Measurements from ENCODE around the gene TGFBR2. TPM values are rescaled to one million over a fixed set of nuclear protein-coding genes. Genes with fewer than 3 reads are reported as not detected.

Gene TGFBR2
- total RNA-seq, 1 experiment from 2014 or later: 6.8 TPM

DNA sequence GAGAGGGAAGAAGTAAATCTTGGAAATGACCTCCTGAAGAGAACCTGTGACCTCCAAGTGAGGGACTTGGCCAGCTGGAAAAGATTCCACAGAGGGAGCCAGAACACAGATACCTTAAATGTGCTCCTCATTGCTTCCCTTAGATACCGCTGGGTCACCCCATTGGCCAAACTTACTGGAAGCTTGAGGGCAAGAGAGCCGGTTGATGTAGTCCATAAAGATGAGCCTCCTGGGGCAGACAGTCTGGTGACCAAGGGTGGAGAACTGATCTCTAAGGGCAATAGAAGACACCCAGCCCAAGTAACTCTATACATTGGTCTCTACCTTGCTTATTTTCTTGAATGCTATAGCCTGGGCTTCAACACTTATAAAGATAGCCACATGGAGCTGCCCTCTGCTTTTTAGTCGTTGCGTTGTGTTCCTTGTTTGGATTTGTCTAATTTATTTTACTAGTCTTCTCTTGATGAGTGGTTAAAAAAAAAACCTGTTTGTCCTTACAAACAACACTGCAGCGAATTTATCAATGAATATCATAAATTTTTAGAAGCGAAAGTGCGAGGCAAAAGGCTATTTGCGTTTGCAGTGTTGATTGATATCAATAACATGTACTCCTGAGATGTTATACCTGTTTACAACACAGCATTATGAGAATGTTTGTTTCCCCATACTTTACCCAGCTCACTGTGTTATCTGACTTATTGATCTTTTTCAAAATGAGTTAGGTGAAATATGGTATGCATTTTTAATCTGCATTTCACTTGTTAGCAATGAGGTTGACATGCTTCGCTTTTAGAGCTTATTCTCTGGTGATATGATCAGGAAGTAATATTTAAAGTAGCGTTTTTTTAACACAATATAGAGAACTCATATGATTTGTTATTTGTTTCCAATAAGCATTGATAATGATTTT is 31.2 kb downstream of the TGFBR2 start:
- no peak for DNase-seq (ENCODE audit: low read depth)

- no peak for DNase-seq (ENCODE audit: low read depth)
These were observed 32.4 kb downstream of the TGFBR2 start for GRCh38 chr3:30638685-30639412.

- no peak for DNase-seq (ENCODE audit: low read depth)
These were observed 33.5 kb downstream of the TGFBR2 start for GRCh38 chr3:30639937-30640336.

GRCh38 chr3:30640851-30641250 is 34.5 kb downstream of the TGFBR2 start:
- no peak for DNase-seq (ENCODE audit: low read depth)

DNA sequence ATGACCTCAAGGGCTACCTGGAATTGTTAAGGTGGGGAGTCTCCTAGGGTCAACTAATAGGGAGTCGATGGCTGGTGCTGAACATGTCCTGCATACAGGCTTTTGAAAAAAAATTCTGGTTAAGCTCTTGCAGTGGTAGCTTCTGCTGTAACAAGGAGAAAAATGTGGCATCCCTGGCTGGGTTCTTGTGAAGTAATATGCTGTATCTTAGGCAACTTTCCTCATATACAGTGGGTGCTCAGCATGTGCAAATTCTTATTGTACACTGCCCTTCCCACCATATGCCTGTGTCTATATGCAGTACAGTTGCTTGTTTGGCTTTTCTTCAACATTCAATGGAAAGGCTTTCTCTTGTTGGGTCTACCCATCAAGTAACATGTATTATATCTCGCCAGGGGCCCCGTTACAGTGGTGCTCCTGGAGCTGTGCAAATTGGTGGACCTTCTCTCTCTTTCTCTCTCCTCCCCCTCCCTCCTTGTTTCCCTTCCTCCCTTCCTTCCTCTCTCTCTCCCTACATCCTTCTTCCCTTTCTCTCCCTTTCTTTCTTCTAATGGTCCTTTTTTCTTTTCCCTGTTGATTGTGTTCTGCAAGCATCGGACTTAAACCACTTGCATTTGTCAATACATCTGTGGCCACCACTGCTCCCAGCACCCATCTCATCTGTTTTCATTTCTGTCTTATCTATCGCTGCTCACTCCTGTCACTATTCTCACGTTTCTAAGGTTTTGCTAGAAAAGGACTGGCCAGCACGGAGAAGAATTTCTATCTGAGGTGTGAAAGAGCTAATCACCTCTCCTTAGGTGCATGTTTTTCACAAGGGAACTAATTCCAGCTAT is 35.2 kb downstream of the TGFBR2 start:
- DNase-seq (ENCODE audit: low read depth): no peak

GRCh38 chr3:30642849-30643361 is 36.5 kb downstream of the TGFBR2 start:
- no peak for DNase-seq (ENCODE audit: low read depth)

- no peak for DNase-seq (ENCODE audit: low read depth)
These were observed 37.5 kb downstream of the TGFBR2 start for GRCh38 chr3:30643763-30644462.

- DNase-seq (ENCODE audit: low read depth): no peak
These were observed 38.2 kb downstream of the TGFBR2 start for GRCh38 chr3:30644615-30645014.

GRCh38 chr3:30645077-30645476 is 38.7 kb downstream of the TGFBR2 start:
- no peak for DNase-seq (ENCODE audit: low read depth)

GRCh38 chr3:30646181-30646876 is 39.9 kb downstream of the TGFBR2 start:
- DNase-seq (ENCODE audit: low read depth): no peak

DNA sequence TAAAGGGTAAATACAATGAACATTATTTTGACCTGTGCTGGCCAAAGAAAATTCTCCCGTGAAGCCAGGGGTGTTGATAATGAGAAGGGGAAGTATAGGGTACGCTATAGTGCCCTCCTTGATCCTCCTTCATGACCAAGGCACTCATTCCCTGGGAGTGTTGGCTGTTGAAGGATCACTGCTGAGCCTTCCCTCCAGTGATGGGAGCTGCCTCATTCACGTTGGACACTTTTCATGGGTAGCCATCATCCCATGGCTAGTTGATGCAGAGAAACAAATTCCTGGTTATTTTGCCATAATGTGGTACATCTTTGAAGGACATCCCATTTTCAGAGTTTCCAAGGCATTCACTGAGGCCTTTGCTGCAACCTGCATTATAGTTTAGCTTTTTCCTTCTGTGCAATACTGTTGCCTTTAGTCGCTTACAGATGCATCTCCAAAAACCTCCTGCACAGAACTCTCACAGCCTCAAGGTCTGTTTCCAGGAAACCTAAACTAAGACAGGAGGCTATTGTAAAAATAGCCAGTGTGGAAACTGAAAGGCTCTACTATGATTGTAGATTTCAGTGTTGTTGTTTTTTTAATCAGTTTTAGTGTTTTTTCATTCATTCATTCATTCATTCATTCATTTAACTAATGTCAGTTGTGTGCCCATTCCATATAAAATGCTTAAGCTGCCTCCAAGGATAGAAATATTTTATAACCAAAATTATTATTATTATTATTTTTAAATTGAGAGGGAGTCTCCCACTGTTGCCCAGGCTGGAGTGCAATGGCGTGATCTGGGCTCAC is 40.8 kb downstream of the TGFBR2 start:
- DNase-seq (ENCODE audit: low read depth): no peak

DNA sequence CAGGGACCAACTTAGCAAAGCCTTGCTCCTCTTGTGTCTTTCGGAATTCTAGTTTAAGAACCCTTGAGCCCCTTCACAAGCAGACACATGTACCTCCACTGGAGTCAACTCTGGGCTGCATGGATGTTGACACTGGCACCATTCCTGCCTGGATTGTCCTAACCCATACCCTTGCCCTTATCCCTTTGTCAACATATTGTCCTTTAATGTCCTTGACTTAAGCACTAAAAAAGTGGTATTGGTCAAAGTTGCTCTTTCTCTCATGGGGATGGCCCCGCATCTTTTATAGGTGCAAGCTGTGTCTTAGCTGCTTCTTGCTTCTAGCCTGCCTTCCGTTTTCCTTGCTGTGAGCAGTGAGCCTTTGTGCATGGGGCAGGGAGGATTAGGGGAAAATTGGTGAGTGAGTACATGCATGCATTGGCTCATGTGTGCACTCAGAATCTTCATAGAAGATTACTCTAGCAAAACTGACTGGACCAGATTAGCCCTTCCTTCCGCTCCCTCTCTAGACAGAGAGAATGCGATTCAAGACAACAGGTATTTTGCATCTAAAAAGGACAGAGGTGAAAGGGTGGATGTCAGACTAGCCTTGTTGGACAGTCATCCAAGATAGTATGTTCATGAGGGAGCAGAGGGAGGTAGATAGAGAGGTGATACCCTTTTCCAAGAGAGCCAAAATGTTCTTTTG is 42.4 kb downstream of the TGFBR2 start:
- no peak for DNase-seq (ENCODE audit: low read depth)

DNA sequence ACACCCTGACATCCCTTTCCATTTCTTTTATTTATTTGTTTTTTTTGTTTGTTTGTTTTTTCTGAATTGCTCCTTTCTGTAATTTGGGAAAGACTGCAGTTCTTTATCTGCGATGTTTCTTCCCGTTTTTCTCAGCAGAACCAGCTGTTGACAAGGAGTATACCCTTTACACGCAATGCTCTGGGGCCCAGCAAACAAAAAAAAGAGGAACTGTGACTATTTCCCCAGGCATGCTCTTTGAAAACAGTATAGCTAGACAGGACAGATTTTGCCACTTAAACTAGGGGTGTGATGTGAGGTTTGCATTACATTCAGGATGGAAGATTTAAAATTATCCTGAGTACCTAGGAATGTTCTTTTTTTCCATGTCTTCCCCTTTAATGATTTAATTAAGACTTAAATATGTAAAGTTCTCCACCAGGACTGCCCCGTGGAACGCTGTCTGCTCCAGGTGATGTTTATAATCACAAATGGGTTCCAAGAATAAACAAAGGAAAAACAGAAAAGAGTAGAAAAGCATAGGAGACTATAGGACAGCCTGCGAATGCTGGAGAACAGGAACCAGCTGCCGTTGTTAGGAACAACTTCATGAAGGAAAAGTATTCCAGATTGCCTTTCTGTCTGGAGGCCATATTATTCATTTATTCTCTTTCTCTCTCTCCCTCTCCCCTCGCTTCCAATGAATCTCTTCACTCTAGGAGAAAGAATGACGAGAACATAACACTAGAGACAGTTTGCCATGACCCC is 43.3 kb downstream of the TGFBR2 start:
- DNase-seq (ENCODE audit: low read depth): no peak

DNA sequence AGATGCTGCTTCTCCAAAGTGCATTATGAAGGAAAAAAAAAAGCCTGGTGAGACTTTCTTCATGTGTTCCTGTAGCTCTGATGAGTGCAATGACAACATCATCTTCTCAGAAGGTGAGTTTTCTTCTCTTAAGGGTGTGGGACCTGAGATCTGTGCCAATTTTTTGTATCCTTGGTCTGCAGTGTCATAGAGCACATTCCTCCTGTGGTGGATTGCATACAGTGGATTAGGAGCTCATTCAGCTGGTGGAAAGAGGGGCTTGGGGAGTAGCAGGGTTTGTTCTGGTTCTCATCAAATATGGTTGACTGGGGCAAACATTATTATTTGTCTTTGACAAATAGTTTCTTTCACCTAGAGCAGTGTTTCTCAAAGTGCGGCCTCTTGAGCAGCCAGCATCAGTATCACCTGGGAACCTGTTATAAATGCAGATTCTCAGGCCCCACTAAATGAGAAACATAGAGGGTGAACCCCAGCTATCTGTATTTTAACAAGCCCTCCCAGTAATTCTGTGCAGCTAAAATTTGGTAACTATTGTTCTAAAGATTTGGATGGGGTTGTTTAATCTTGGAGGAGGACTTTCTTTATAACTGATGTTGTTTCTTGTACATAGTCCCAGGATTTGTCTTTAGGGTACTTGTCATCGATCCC is 44.1 kb downstream of the TGFBR2 start:
- no peak for DNase-seq (ENCODE audit: low read depth)

DNA sequence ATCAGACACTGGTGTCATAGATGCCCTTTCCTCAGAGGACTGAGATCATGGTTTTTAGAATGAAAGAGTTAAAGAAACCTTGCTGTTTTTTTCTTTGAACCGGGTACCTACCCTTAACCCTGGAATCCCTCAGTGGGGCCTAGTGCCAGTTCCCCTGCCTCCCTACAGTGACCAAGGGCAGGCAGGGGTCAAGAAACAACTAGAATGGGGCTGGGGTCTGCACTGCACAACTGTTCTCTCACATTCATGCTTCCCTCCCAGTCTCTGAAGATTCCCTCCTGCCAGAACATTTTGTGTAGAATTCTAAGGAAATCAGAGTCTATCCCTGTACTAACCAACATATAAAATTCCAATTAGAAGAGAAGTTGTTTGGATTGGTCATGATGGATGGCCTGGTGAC is 47.9 kb downstream of the TGFBR2 start:
- no peak for DNase-seq (ENCODE audit: low read depth)

DNA sequence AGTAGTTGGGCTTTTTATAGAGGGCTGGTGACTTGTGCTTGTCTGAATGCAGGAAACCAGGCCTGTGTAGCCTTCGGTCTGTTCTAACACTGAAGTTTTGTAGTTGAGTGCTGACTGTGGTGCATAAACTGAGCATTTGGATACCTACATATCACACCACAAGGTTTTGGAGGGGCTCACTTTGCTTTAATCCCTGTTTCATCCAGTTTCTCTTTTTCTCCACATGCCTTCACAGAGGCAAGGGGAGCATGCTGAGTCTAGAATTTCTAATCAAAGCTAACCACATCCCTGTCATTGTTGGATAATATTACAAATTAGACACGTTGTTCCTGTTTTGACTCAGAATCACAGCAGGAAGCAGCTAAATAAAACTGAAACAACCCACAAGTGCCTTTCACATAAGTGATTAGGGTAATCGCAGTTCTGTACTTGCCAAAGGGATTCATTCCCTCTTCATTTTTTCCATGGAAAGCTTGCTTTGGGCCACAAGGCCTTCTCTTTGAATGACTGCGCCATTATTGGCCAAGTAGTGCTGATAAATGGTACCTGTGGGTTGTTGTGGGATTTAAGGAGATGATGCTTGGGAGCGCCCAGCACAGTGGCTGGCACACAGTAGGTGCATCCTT is 48.9 kb downstream of the TGFBR2 start:
- peak; percentile 72 for DNase-seq (ENCODE audit: low read depth)

- DNase-seq (ENCODE audit: low read depth): no peak
These were observed 50.3 kb downstream of the TGFBR2 start for GRCh38 chr3:30656624-30657141.
